Activated naive CD8-positive, alpha-beta T cell treated with anti-CD3 and anti-CD28 coated beads, Interleukin-2, amount 10 ng/mL, durations not matched to agents 7 days and 5 days (primary cell): ENCODE results near the gene ULK1. TPM values are rescaled to one million over a fixed set of nuclear protein-coding genes. Genes with fewer than 3 reads are reported as not detected.
"Not testable (repeated sequence)": the region's sequence is repeated elsewhere in the genome, so short reads cannot be mapped to it uniquely, and the experiment has no call there.

ENCODE experiments used
- ATAC-seq: fragments of 150-1000 bp; cut with Tn5 transposase; one replicate; pipeline ENCODE4 v1.10.0; 2021; ENCODE audit warnings: low read depth, moderate library complexity
- POLR2A ChIA-PET: fragments of 350-600 bp; sonication (Branson Sonifier 250); formaldehyde crosslinking; loops from one replicate; lab custom pipeline; 2021; ENCODE audit warnings: antibody characterized with exemption; lab: Charles Lee
- DNase-seq: peaks from one replicate; pipeline ENCODE4 v3.0.0; 2021
- H3K27ac Mint-ChIP-seq: one replicate; pipeline ENCODE4 v1.8.0; 2022; ENCODE audit warnings: mild to moderate bottlenecking, mixed read lengths
- H3K27me3 Mint-ChIP-seq: one replicate; pipeline ENCODE4 v1.8.0; 2022; ENCODE audit warnings: mild to moderate bottlenecking, moderate library complexity, mixed read lengths
- H3K36me3 Mint-ChIP-seq: one replicate; pipeline ENCODE4 v1.8.0; 2021; ENCODE audit warnings: mild to moderate bottlenecking, mixed read lengths
- H3K4me1 Mint-ChIP-seq: one replicate; pipeline ENCODE4 v1.8.0; 2021; ENCODE audit warnings: mixed read lengths
- H3K4me3 Mint-ChIP-seq: one replicate; pipeline ENCODE4 v1.8.0; 2022; ENCODE audit warnings: mild to moderate bottlenecking, moderate library complexity, mixed read lengths
- H3K9me3 Mint-ChIP-seq: one replicate; pipeline ENCODE4 v1.8.0; 2021; ENCODE audit warnings: mixed read lengths
- total RNA-seq, 2 experiments: library from RNA; stranded (reverse); gene quantifications; one replicate each; pipeline ENCODE4 v1.2.3, GENCODE V29; 2021

The ULK1 gene
- total RNA-seq, 2 experiments from 2014 or later = 32.6 to 33.2 TPM

DNA sequence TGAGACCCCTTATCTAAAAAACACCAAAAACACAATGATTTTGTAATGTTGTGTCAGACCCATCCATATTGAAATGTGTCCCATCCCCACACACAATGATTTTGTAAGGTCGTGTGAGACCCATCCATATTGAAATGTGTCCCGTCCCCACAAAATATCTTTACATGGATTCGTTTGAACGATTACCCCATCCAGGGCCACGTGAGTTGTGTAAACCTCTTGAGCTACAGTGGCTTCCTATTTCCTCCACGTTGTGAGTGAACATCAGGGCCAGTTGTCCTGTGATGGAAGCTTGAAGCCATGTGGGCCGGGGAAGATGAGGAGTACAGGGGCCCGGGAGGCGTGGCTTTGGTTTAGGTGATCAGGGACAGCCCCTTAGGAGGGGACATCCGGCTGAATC is 27.0 kb upstream of the ULK1 start:
- Mint-ChIP-seq H3K27ac (no peak overlapping the region), H3K4me3 (no peak overlapping the region), H3K4me1 (no peaks in the 10 kb centered on the region), H3K36me3 (no peaks in the 10 kb centered on the region), H3K27me3 (peaks cover 3% of the 10 kb centered on the region), H3K9me3 (no peaks in the 10 kb centered on the region)
- ATAC-seq = no peak
- POLR2A ChIA-PET = no interaction called here
- DNase-seq = no peak

DNA sequence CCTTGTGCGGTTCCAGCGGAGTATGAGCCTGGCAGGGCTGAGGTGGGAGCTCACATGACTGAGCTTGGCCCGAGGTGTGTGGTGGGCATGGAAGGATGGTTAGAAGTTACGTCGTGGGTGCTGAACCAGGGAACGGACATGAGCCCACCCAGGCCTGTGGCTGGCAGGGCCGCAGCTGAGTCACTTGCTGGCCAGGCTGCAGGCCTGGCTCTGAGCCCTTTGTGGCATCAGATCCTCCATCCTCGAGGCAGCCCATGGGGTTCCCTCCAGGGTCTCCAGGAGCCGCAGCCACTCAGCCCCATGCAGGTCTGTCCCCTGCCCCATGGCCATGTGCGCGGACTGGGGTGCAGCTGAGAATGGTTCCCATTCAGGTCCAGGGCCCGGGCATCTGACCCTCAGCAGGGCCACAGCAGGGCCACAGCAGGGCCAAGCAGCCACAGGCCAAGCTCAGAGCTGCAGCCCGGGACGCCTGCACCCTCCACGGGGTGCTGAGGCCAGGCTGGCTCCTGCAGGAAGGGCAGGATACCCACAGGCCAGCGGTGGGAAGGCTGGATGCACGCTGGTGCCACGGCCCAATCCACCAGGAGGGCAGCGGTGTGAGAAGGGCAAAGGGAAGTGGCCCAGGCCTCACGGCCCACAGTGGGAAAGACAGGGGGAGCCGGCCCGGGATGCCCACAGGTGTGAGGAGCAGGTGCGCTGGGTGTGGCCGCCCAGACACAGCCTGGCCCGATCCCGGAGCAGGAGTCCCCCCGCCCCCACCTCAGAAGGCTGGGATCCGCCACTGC is 26.3 kb upstream of the ULK1 start:
- no peak overlapping the region for H3K4me3 Mint-ChIP-seq
- DNase-seq (no peak), ATAC-seq (no peak)
- peaks cover 3% of the 10 kb centered on the region for H3K27me3 Mint-ChIP-seq
- no peaks in the 10 kb centered on the region for H3K9me3 Mint-ChIP-seq
- POLR2A ChIA-PET = no interaction called here
- H3K4me1 Mint-ChIP-seq = no peaks in the 10 kb centered on the region
- no peak overlapping the region for H3K27ac Mint-ChIP-seq
- H3K36me3 Mint-ChIP-seq = no peaks in the 10 kb centered on the region

- Mint-ChIP-seq H3K4me1 (no peaks in the 10 kb centered on the region), H3K4me3 (no peak overlapping the region), H3K27ac (no peak overlapping the region), H3K36me3 (no peaks in the 10 kb centered on the region), H3K27me3 (peaks cover 3% of the 10 kb centered on the region), H3K9me3 (peaks cover 2% of the 10 kb centered on the region)
- DNase-seq (no peak), ATAC-seq (no peak)
- POLR2A ChIA-PET = no interaction called here
Measured at GRCh38 chr12:131869871-131870418, 24.5 kb upstream of the ULK1 start.

DNA sequence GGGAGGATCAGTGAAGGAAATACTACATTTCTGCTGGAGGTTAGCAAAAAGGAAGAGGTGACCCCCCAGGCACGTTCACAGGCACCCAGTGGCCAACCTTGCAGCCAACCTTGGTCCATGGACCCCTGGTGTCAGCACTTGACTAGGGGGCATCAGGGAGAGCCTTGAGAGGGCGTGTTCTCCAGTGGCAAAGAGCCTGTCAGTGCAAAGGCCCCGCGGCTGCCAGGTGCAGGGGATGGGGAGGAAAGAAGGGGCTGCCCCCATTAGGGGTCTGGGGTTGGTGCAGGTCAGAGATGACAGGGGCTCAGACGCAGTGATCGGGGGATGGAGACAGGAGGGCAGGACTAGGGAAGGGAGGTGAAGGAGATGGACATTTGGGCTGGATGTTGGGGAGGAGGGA is 22.7 kb upstream of the ULK1 start:
- H3K4me1 Mint-ChIP-seq = no peaks in the 10 kb centered on the region
- H3K9me3 Mint-ChIP-seq = peaks cover 2% of the 10 kb centered on the region
- H3K4me3 Mint-ChIP-seq = no peak overlapping the region
- ATAC-seq = no peak
- H3K36me3 Mint-ChIP-seq = no peaks in the 10 kb centered on the region
- H3K27ac Mint-ChIP-seq = no peak overlapping the region
- H3K27me3 Mint-ChIP-seq = peaks cover 3% of the 10 kb centered on the region
- DNase-seq = no peak
- POLR2A ChIA-PET = no interaction called here

GRCh38 chr12:131872154-131873051 is 22.0 kb upstream of the ULK1 start:
- no peak overlapping the region for H3K27ac Mint-ChIP-seq
- peaks cover 3% of the 10 kb centered on the region for H3K27me3 Mint-ChIP-seq
- H3K4me1 Mint-ChIP-seq = no peaks in the 10 kb centered on the region
- ATAC-seq (no peak), DNase-seq (no peak)
- no peak overlapping the region for H3K4me3 Mint-ChIP-seq
- peaks cover 2% of the 10 kb centered on the region for H3K9me3 Mint-ChIP-seq
- H3K36me3 Mint-ChIP-seq = no peaks in the 10 kb centered on the region
- POLR2A ChIA-PET = no interaction called here

- H3K27me3 Mint-ChIP-seq = peaks cover 3% of the 10 kb centered on the region
- no peaks in the 10 kb centered on the region for H3K36me3 Mint-ChIP-seq
- ATAC-seq = no peak
- POLR2A ChIA-PET = no interaction called here
- no peak overlapping the region for H3K27ac Mint-ChIP-seq
- H3K4me1 Mint-ChIP-seq = no peaks in the 10 kb centered on the region
- no peak for DNase-seq
- no peak overlapping the region for H3K4me3 Mint-ChIP-seq
- H3K9me3 Mint-ChIP-seq = peaks cover 2% of the 10 kb centered on the region
Measured at GRCh38 chr12:131873293-131873692, 21.1 kb upstream of the ULK1 start.

GRCh38 chr12:131874972-131875371 is 19.4 kb upstream of the ULK1 start:
- POLR2A ChIA-PET, H3K27ac Mint-ChIP-seq, H3K4me3 Mint-ChIP-seq, ATAC-seq, H3K4me1 Mint-ChIP-seq, DNase-seq, H3K36me3 Mint-ChIP-seq, H3K9me3 Mint-ChIP-seq, H3K27me3 Mint-ChIP-seq: not testable (repeated sequence)

- H3K27ac Mint-ChIP-seq, ATAC-seq, H3K9me3 Mint-ChIP-seq, H3K4me3 Mint-ChIP-seq, H3K4me1 Mint-ChIP-seq, DNase-seq, POLR2A ChIA-PET, H3K36me3 Mint-ChIP-seq, H3K27me3 Mint-ChIP-seq: not testable (repeated sequence)
Measured at GRCh38 chr12:131877216-131877615, 17.2 kb upstream of the ULK1 start.

DNA sequence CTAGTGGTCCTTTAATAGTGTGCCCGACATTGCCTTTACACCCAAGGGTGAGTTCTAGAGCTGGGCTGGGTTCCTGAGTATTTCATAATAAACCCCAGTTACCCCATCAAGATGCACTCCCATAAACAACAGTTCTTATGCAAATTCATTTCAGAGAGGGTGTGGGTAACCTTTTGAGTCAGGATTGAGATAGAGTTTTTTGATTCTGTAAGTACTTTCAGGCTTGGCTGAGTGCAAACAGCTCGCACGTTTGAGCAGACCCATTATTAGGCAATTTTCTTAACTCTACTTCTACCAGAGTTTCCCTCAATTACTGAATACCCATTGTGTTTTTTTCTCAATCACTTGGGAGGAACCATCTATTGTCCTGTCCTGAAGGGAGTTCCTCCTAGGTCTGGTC is 16.0 kb upstream of the ULK1 start:
- H3K4me3 Mint-ChIP-seq, H3K27me3 Mint-ChIP-seq, H3K9me3 Mint-ChIP-seq, H3K4me1 Mint-ChIP-seq, DNase-seq, H3K36me3 Mint-ChIP-seq, POLR2A ChIA-PET, H3K27ac Mint-ChIP-seq, ATAC-seq: not testable (repeated sequence)

DNA sequence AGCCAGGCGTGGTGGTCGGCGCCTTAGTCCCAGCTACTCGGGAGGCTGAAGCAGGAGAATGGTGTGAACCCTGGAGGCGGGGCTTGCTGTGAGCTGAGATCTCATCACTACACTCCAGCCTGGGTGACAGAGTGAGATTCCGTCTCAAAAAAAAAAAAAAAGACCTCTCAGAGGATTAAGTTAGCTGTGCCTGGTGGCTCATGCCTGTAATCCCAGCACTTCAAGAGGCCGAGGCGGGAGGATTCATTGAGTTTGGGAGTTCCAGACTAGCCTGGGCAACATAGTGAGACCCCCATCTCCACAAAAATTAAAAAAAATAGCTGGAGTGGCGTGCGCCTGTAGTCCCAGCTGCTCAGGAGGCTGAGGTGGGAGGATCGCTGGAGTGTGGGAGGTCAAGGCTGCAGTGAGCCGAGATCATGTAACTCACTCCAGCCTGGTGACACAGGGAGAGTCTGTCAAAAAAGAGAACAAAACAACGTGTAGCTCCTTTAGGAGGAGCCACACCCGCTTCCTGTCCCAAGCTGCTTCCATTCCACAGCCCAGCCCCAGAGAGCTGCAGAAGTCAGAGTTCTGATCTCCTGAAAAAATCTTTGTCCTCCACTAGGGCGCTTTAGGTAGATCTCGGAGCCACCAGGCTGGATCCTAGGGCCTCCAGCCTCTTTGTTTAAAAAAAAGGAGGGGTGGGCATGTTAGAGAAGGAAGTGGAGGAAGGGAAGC is 11.5 kb upstream of the ULK1 start:
- Mint-ChIP-seq H3K4me3 (no peak overlapping the region), H3K27me3 (no peaks in the 10 kb centered on the region), H3K27ac (no peak overlapping the region), H3K9me3 (peaks cover 3% of the 10 kb centered on the region), H3K4me1 (no peaks in the 10 kb centered on the region), H3K36me3 (no peaks in the 10 kb centered on the region)
- DNase-seq (no peak), ATAC-seq (no peak)
- POLR2A ChIA-PET = no interaction called here

DNA sequence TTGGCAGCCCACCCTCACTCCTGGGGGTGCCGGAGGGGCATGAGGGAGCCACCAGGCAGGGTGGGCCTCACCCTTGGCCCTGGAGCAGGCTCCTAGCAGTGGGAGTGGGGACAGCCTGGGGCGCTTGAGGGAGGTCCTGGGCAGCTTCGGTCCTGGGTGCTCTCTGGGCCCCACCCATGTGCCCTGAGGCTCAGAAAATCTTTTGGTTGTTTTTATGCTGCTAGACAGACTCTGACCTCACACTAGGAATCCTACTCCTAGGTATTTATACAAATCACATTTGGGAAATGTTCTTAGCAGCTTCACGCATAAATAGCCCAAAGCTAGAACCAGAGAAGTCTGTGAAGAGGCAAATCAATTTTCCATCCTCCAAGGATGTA is 10.9 kb upstream of the ULK1 start:
- Mint-ChIP-seq H3K27me3 (no peaks in the 10 kb centered on the region), H3K36me3 (no peaks in the 10 kb centered on the region), H3K9me3 (peaks cover 3% of the 10 kb centered on the region), H3K4me1 (no peaks in the 10 kb centered on the region), H3K27ac (no peak overlapping the region), H3K4me3 (no peak overlapping the region)
- no peak for ATAC-seq
- POLR2A ChIA-PET = no interaction called here
- no peak for DNase-seq

DNA sequence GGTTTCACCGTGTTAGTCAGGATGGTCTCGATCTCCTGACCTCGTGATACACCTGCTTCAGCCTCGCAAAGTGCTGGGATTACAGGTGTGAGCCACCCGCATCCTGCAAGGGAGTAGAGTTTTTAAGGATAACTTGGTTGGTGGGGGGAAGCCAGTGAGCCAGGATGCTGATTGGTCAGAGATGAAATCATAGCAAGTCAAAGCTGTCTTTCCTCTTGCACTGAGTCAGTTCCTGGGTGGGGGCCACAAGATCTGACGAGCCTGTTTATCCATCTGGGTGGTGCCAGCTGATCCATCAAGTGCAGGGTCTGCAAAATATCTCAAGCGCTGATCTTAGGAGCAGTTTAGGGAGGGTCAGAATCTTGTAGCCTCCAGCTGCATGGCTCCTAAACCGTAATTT is 9.3 kb upstream of the ULK1 start:
- not testable (repeated sequence) for H3K27me3 Mint-ChIP-seq, H3K9me3 Mint-ChIP-seq, H3K36me3 Mint-ChIP-seq, H3K4me3 Mint-ChIP-seq, H3K27ac Mint-ChIP-seq, ATAC-seq, DNase-seq, H3K4me1 Mint-ChIP-seq
- POLR2A ChIA-PET = interaction anchor here (0.6 kb wide), 1 partner anchor 39 kb away, joined by 3 read pairs; no protein-coding TSS in a partner anchor

DNA sequence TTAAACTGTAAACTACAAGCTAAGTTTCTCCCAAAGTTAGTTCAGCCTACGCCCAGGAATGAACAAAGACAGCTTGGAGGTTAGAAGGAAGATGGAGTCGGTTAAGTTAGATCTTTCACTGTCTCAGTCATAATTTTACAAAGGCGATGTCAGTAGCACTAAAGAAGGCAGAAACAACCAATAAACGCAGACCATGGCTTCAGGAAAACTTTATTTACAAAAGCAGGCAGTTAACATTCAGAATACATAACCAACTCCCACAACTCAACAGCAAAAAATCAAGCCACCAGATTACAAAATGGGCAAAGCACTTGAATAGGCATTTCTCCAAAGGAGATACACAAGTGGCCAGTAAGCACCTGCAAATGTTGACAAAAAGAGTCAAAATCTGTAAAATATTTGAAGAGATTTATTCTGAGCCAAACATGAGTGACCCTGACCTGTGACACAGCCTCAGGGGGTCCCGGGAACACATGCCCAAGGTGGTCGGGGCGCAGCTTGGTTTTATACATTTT is 8.8 kb upstream of the ULK1 start:
- DNase-seq (no peak), ATAC-seq (no peak)
- H3K4me1 Mint-ChIP-seq = no peaks in the 10 kb centered on the region
- POLR2A ChIA-PET = interaction anchor here (0.6 kb wide), 1 partner anchor 38 kb away, joined by 3 read pairs; no protein-coding TSS in a partner anchor
- H3K4me3 Mint-ChIP-seq = no peak overlapping the region
- peaks cover 3% of the 10 kb centered on the region for H3K9me3 Mint-ChIP-seq
- no peak overlapping the region for H3K27ac Mint-ChIP-seq
- H3K27me3 Mint-ChIP-seq = peaks cover 5% of the 10 kb centered on the region
- no peaks in the 10 kb centered on the region for H3K36me3 Mint-ChIP-seq
